Neuronal stem cell (in vitro differentiated cells): ENCODE results near the gene TNFRSF18.

Experiments used
- DNase-seq: peaks from one replicate; pipeline ENCODE4 v3.0.0-alpha.2; 2013; ENCODE audit warnings: low spot score
- H2AFZ ChIP-seq: one replicate; pipeline ENCODE4 v1.6.1; 2013; ENCODE audit warnings: mild to moderate bottlenecking, low read length, inconsistent platforms
- H2AK5ac ChIP-seq: 2 replicates; pipeline ENCODE4 v1.6.1; 2013; ENCODE audit warnings: low read depth, mild to moderate bottlenecking, inconsistent platforms, low read length, moderate library complexity, mixed read lengths
- H2BK120ac ChIP-seq: 2 replicates; pipeline ENCODE4 v1.6.1; 2013; ENCODE audit warnings: low read depth, mild to moderate bottlenecking, inconsistent platforms, low read length, moderate library complexity, mixed read lengths
- H2BK12ac ChIP-seq: one replicate; pipeline ENCODE4 v1.6.1; 2013; ENCODE audit warnings: low read length, inconsistent platforms
- H2BK15ac ChIP-seq: 2 replicates; pipeline ENCODE4 v1.6.1; 2013; ENCODE audit warnings: mild to moderate bottlenecking, low read length, inconsistent platforms, mixed read lengths
- H2BK5ac ChIP-seq: one replicate; pipeline ENCODE4 v1.6.1; 2013; ENCODE audit warnings: inconsistent platforms, mild to moderate bottlenecking, low read length, moderate library complexity
- H3K14ac ChIP-seq: one replicate; pipeline ENCODE4 v1.6.1; 2013; ENCODE audit warnings: low read length, inconsistent platforms
- H3K18ac ChIP-seq: 2 replicates; pipeline ENCODE4 v1.6.1; 2013; ENCODE audit warnings: low read length, inconsistent platforms
- H3K23ac ChIP-seq: 2 replicates; pipeline ENCODE4 v1.6.1; 2013; ENCODE audit warnings: low read depth, mild to moderate bottlenecking, mixed read lengths, low read length, inconsistent platforms; ENCODE audit not compliant: poor library complexity
- H3K27ac ChIP-seq: replicated peaks from 3 replicates; pipeline ENCODE4 v1.5.1; 2013; ENCODE audit warnings: low read length, inconsistent platforms
- H3K27me3 ChIP-seq, 3 experiments: 2 replicates each; pipeline ENCODE4 v1.6.1; 2013; ENCODE audit warnings: low read length in 3 of 3, mild to moderate bottlenecking in 2 of 3, inconsistent platforms in 1 of 3, low read depth in 1 of 3, mixed read lengths in 1 of 3, moderate library complexity in 1 of 3; ENCODE audit not compliant: control insufficient read depth in 3 of 3, insufficient read depth in 3 of 3
- H3K36me3 ChIP-seq, 2 donors: replicated peaks in 1 of 2; 2 replicates each; pipeline ENCODE4 v1.6.1; 2013; ENCODE audit warnings: low read length in 2 of 2; ENCODE audit not compliant: control insufficient read depth in 2 of 2, insufficient read depth in 2 of 2
- H3K4ac ChIP-seq: 2 replicates; pipeline ENCODE4 v1.6.1; 2013; ENCODE audit warnings: inconsistent platforms, mild to moderate bottlenecking, low read length, moderate library complexity
- H3K4me1 ChIP-seq, 2 donors: 1 replicate in 1 of 2; 2 replicates in 1 of 2; pipeline ENCODE4 v1.6.1; 2013; ENCODE audit warnings: low read length in 2 of 2, low read depth in 1 of 2; ENCODE audit not compliant: control insufficient read depth in 2 of 2, insufficient read depth in 1 of 2
- H3K4me2 ChIP-seq: one replicate; pipeline ENCODE4 v1.6.1; 2013; ENCODE audit warnings: mild to moderate bottlenecking, low read length, inconsistent platforms; ENCODE audit not compliant: insufficient read depth, poor library complexity, severe bottlenecking
- H3K4me3 ChIP-seq, 2 donors: 2 replicates each; pipeline ENCODE4 v1.5.1; 2013; ENCODE audit warnings: low read length in 2 of 2, mild to moderate bottlenecking in 2 of 2, inconsistent platforms in 1 of 2, moderate library complexity in 1 of 2
- H3K79me1 ChIP-seq: one replicate; pipeline ENCODE4 v1.6.1; 2013; ENCODE audit warnings: low read depth, mild to moderate bottlenecking, inconsistent platforms, low read length, moderate library complexity
- H3K9ac ChIP-seq: one replicate; pipeline ENCODE4 v1.6.1; 2013; ENCODE audit warnings: mild to moderate bottlenecking, low read depth, low read length, inconsistent platforms; ENCODE audit not compliant: poor library complexity
- H3K9me3 ChIP-seq, 2 donors: replicated peaks in 1 of 2; 2 replicates each; pipeline versions ENCODE3 to v1.6.1; 2013; ENCODE audit warnings: low read length in 2 of 2, mild to moderate bottlenecking in 2 of 2, inconsistent platforms in 1 of 2, low read depth in 1 of 2, mixed read lengths in 1 of 2, moderate library complexity in 1 of 2; ENCODE audit not compliant: control insufficient read depth in 2 of 2, insufficient read depth in 1 of 2
- H4K8ac ChIP-seq: one replicate; pipeline ENCODE4 v1.6.1; 2013; ENCODE audit warnings: low read depth, mild to moderate bottlenecking, inconsistent platforms, low read length, moderate library complexity
- H4K91ac ChIP-seq: one replicate; pipeline ENCODE4 v1.6.1; 2013; ENCODE audit warnings: low read length, low read depth, mild to moderate bottlenecking, inconsistent platforms; ENCODE audit not compliant: poor library complexity
- WGBS, 2 donors: extraction: QIAGEN DNeasy Blood & Tissue Kit; methylation state at CpG; one replicate each; pipeline ENCODE4 v1.1.7; 2013; ENCODE audit warnings: missing lambda C conversion rate in 2 of 2, mixed read lengths in 1 of 2; ENCODE audit not compliant: insufficient read length in 2 of 2, insufficient replicate concordance in 1 of 2; ENCODE audit errors: extremely low coverage in 2 of 2; 5-methylcytosine and 5-hydroxymethylcytosine counted together

The TNFRSF18 gene

GRCh38 chr1:1185101-1185765 is 21.2 kb downstream of the TNFRSF18 start:
- Histone ChIP-seq H2BK12ac (peak overlapping the region; percentile 90), H3K9me3 (no peaks in the 10 kb centered on the region), H3K27me3 (peaks cover 0 to 4% (median 0%) of the 10 kb centered on the region in 3 experiments), H3K4me1 (peaks cover 3 to 6% of the 10 kb centered on the region in 2 donors), H4K8ac (no peak overlapping the region), H3K4ac (no peak overlapping the region), H2BK120ac (no peak overlapping the region), H2AFZ (peak overlapping the region; percentile 53), H3K4me3 (no peak overlapping the region), H3K36me3 (no peaks in the 10 kb centered on the region), H4K91ac (no peak overlapping the region), H3K9ac (no peak overlapping the region), H2BK15ac (no peak overlapping the region), H3K79me1 (peaks cover 5% of the 10 kb centered on the region), H3K27ac (no peak overlapping the region), H3K23ac (peak overlapping the region; percentile 52), H3K4me2 (no peak overlapping the region), H3K18ac (peak overlapping the region; percentile 74), H3K14ac (no peak overlapping the region), H2AK5ac (peak overlapping the region; percentile 83), H2BK5ac (no peak overlapping the region)
- no peak for DNase-seq
- WGBS, 2 donors = no CpG with 5 or more reads among the region's 31 CpGs

DNA sequence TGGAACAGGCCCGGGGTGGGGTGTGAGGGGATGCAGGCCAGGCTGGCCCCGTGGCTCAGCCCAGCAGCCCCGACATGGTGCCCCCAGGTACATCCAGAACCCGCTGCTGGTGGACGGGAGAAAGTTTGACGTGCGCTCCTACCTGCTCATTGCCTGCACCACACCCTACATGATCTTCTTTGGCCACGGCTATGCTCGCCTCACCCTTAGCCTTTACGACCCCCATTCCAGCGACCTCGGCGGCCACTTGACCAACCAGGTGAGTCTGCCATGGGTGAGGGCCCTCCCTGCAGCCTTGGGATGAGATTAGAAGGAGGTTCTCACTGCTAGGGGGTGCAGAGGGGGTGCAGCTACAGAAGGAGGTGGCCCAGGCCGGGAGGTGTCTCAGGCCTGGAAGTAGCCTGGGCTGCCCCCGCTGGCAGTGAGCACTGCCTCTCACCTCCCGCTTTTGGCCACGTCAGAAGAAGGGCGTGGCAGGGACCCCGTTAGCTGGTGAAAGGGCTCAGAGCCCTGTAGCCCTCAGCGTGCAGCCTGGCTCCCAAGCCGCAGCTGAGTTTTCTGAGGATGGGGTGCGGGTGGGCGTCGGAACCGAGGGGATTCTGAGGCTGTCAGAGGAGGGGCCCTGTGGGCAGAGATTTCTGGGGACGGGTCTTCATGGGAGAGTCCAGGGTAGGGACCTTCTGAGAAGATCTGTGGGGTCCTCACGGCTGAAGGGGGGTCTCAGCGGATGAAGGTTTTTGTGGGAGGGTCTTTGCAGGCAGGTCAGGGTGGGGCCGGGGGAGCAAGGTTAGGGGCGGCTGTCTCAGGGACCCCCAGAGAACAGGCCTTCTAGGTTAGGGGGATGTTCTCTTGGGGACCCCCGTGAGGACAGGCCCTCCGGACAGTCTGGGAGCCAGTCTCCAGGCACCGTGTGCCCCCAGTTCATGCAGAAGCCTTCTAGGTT is 22.3 kb downstream of the TNFRSF18 start:
- DNase-seq = no peak
- WGBS, 2 donors = no CpG with 5 or more reads among the region's 33 CpGs

GRCh38 chr1:1183221-1183747 is 23.1 kb downstream of the TNFRSF18 start:
- peak overlapping the region; percentile 71 for H2AFZ ChIP-seq

More for the DNA sequence above, 22.3 kb downstream of the TNFRSF18 start:
- Histone ChIP-seq H3K23ac (peak overlapping the region; percentile 43), H3K18ac (peak overlapping the region; percentile 57), H2AFZ (no peak overlapping the region), H3K9me3 (no peaks in the 10 kb centered on the region), H2BK5ac (no peak overlapping the region), H4K91ac (no peak overlapping the region), H3K27ac (no peak overlapping the region), H3K4me1 (peaks cover 3 to 6% of the 10 kb centered on the region in 2 donors), H3K4me3 (no peak overlapping the region), H2BK12ac (no peak overlapping the region), H3K4ac (no peak overlapping the region), H2BK15ac (peak overlapping the region; percentile 67), H2BK120ac (no peak overlapping the region), H2AK5ac (peak overlapping the region; percentile 94), H3K14ac (peak overlapping the region; percentile 8), H3K4me2 (no peak overlapping the region), H3K27me3 (peaks cover 0 to 4% (median 0%) of the 10 kb centered on the region in 3 experiments), H3K36me3 (no peaks in the 10 kb centered on the region), H3K9ac (no peak overlapping the region), H4K8ac (no peak overlapping the region), H3K79me1 (peaks cover 5% of the 10 kb centered on the region)

More at GRCh38 chr1:1183221-1183747, 23.1 kb downstream of the TNFRSF18 start:
- Histone ChIP-seq H3K4ac (no peak overlapping the region), H2BK120ac (no peak overlapping the region), H3K27me3 (peaks cover 0 to 7% (median 0%) of the 10 kb centered on the region in 3 experiments), H3K14ac (no peak overlapping the region), H4K8ac (no peak overlapping the region), H2BK5ac (peak overlapping the region; percentile 39), H3K23ac (no peak overlapping the region), H2BK15ac (no peak overlapping the region), H4K91ac (no peak overlapping the region), H3K79me1 (peaks cover 5% of the 10 kb centered on the region), H3K4me1 (peaks cover 3 to 6% of the 10 kb centered on the region in 2 donors), H2AK5ac (peak overlapping the region; percentile 75), H3K27ac (no peak overlapping the region), H2BK12ac (peak overlapping the region; percentile 90), H3K4me2 (no peak overlapping the region), H3K36me3 (no peaks in the 10 kb centered on the region), H3K9me3 (no peaks in the 10 kb centered on the region), H3K18ac (peak overlapping the region; percentile 89), H3K9ac (no peak overlapping the region), H3K4me3 (no peak overlapping the region)
- no CpG with 5 or more reads among the region's 21 CpGs for WGBS, 2 donors
- no peak for DNase-seq
